HL-60 (cell line): ENCODE results near the gene CIZ1.

ENCODE experiments used
- CTCF ChIP-seq: IDR thresholded peaks from one replicate; pipeline ENCODE4 v1.5.1; 2011; ENCODE audit warnings: low read length, control low read depth, inconsistent platforms; ENCODE audit not compliant: insufficient read depth
- POLR2AphosphoS5 ChIP-seq: IDR thresholded peaks from 2 replicates; pipeline ENCODE4 v1.6.1; 2012; ENCODE audit warnings: low read depth
- REST ChIP-seq: IDR thresholded peaks from 2 replicates; pipeline ENCODE4 v1.6.1; 2012; ENCODE audit warnings: low read depth; ENCODE audit not compliant: insufficient replicate concordance
- SPI1 ChIP-seq: IDR thresholded peaks from 2 replicates; pipeline ENCODE4 v1.6.1; 2012; ENCODE audit warnings: low read depth, mild to moderate bottlenecking, borderline replicate concordance

GRCh38 chr9:128117613-128118471 is 73.5 kb downstream of the CIZ1 start:
- TF ChIP-seq CTCF (peak; percentile 99), POLR2AphosphoS5 (no peak), REST (no peak), SPI1 (no peak)
